GM12873 (cell line): ENCODE results near the gene AQP6.

ENCODE experiments used
- CTCF ChIP-seq: IDR thresholded peaks from 2 replicates; pipeline ENCODE4 v1.5.1; 2012; ENCODE audit warnings: low read depth, mild to moderate bottlenecking, moderate library complexity, low read length, control low read depth; ENCODE audit not compliant: insufficient read depth; ENCODE audit errors: missing control alignments

AQP6 gene

DNA sequence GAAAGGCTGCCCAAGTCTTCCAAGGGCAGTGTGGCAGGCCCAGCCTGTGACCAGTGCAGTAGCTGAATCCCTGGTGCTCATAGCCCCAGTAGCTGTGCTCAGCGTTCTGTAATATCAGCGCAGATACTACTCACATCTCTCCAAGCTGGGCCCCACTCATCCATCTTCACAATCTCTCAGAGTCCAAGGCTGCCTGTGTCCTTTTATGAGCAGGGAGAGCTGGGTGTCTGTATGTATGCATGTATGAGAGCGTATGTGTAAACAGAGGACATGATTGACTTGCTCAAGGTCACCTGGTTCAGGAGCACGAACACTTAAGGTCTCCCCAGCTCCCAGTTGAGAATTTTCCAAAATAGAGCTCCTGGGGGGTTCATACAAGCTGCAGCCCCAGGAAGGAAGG is 5.4 kb downstream of the AQP6 start:
- TF ChIP-seq CTCF = no peak

DNA sequence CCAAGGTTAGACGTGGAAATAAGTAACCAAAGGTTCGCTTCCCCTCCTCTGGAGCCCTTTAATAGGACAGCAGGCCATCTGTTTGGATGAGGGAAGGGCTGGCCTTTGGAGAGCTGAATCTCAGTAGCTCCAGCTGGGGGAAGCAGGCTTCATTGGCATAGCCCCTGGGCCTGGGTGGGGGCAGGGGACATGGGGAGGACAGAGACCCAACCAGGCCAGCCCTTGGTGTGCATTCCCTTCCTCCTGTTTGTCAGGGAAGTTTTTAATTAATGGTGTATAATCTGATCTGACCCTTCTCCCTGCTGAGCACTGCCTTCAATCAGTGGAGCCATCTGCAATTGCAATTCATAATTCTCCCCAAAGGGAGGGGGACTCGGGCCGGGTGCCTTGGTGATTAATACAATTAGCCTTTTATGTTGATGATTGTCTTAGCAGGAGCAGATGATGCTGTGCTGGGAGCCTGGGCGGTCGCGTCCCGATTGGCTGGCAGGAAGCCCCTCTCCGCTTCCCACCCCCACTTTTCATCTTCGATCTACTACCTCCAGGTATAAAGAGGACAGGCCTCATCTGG is 6.4 kb downstream of the AQP6 start:
- TF ChIP-seq CTCF = no peak

DNA sequence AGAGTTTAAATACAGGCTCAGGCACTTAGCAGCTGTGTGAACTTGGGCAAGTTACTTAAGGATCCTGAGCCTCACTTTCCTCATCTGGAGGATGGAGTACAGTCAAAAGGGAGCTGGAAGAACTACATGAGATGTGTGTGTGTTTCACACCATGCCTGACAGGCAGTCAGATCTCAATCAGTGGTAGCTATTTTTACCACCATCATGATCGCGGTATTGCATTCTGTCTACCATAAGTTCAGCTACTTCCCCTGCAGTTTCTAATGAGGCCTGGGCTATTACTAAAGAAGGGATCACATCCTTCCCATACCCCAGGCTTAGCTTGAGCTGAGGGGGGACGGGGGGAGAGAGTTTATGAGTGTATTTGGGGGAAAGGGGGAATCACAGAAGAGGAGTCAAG is 7.0 kb downstream of the AQP6 start:
- no peak for TF ChIP-seq CTCF

- no peak for TF ChIP-seq CTCF
Observed at GRCh38 chr12:49980501-49981349, 8.0 kb downstream of the AQP6 start.

DNA sequence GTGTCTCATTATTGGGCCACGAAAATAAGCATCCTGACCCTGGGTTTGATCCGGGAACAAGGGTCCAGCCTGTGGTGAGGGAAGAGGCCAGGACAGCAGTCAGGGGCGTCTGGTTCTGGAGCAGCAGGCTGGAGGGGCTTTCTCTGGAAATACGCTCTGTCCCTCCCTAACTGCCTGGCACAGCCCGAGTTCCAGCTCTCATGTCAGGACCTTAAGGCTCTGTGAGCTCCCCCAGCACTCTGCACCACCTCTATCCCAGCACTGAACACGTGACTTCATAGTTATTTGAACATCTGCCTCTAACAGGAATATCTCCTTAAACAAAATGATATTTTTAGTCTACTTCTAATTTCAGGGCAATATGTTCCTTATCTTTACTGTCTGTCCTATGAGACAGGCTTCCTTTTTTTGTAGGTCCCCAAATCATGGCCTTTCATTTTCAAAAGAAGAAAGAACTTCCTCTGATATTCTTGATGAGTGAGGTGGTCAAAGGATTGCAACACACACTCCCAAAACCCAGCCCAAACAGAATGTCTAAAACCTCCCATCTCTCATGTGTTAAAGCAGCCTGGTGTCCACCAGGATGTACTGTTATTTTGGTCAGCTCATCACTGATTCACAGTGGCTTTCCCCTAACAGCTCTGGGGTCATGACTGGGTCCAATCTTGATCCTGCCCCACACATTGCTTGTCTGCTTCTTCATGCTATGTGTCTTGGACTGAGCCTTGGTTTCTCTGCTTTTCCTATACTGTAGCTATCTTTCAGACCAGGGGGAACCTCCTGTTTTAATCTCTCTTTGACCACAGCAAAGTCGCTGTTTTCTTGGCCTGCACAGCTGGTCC is 9.7 kb downstream of the AQP6 start:
- no peak for TF ChIP-seq CTCF

DNA sequence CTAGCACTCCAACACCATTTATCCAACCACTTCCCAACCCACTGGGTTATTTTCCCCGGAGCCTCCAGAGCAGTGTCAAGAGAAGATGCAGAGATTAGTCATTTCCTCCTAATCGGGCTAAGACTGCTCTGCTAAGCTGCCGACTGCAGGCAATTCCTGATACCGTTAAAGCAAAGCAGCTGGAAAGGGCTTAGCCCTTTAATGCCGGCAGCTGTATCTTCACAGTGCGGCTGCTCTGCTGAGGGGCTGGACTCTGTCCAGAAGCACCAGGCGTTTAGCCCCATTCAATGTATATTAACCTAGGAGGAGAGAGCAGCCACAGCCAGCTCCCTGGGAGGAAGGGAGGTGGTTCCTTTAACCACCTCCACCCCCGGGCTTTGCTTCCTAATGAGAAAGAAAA is 11.1 kb downstream of the AQP6 start:
- no peak for TF ChIP-seq CTCF
